Endothelial cell of umbilical vein (primary cell): ENCODE data around the gene GFPT1. TPM values are rescaled to one million over a fixed set of nuclear protein-coding genes. Genes with fewer than 3 reads are reported as not detected.

Source experiments
- BruUV-seq: library from RNA; stranded (reverse); fragments of 400-500 nt; replicated peaks from 2 replicates; lab custom pipeline; 2021; lab: Mats Ljungman, UMichigan
- CTCF ChIA-PET: fragments of 300-600, 350-600 bp; sonication (Branson Sonifier 250); formaldehyde crosslinking; loops from one replicate; lab custom pipeline; 2021; ENCODE audit warnings: antibody characterized with exemption, inconsistent platforms; lab: Charles Lee
- POLR2A ChIA-PET: fragments of 300-600, 350-600 bp; sonication (Branson Sonifier 250); formaldehyde crosslinking; loops from one replicate; lab custom pipeline; 2021; ENCODE audit warnings: antibody characterized with exemption, inconsistent platforms; lab: Charles Lee
- DNase-seq: peaks from one replicate; pipeline ENCODE4 v3.0.0-alpha.2; 2011; ENCODE audit warnings: low read depth, low spot score
- FAIRE-seq: peaks from 2 replicates; lab custom pipeline; 2011; peaks lifted over from hg19 to GRCh38; lab: Jason Lieb, UNC
- H2AFZ ChIP-seq: 2 replicates; pipeline ENCODE4 v1.6.0; 2012; ENCODE audit warnings: low read depth, low read length, control low read depth, inconsistent platforms
- H3K27ac ChIP-seq: 2 replicates; pipeline ENCODE4 v1.5.1; 2011; ENCODE audit warnings: low read depth, mild to moderate bottlenecking, control low read depth, low read length, moderate library complexity; ENCODE audit not compliant: insufficient read depth
- H3K27me3 ChIP-seq, 2 experiments: 2 replicates each; pipeline versions ENCODE4 v1.6.0 to v1.6.1; 2011; ENCODE audit warnings: low read length in 2 of 2, mixed read lengths in 1 of 2; ENCODE audit not compliant: control insufficient read depth in 2 of 2, insufficient read depth in 2 of 2
- H3K36me3 ChIP-seq, 2 experiments: 2 replicates in 1 of 2; 3 replicates in 1 of 2; pipeline ENCODE4 v1.5.1; 2011; ENCODE audit warnings: low read length in 2 of 2, mild to moderate bottlenecking in 1 of 2, moderate library complexity in 1 of 2; ENCODE audit not compliant: control insufficient read depth in 2 of 2, insufficient read depth in 2 of 2; ENCODE audit errors: extremely low read depth in 1 of 2
- H3K4me1 ChIP-seq: 3 replicates; pipeline ENCODE4 v1.5.1; 2011; ENCODE audit warnings: mild to moderate bottlenecking, low read length; ENCODE audit not compliant: control insufficient read depth, insufficient read depth; ENCODE audit errors: extremely low read depth
- H3K4me2 ChIP-seq: 2 replicates; pipeline ENCODE4 v1.6.1; 2011; ENCODE audit warnings: low read length, control low read depth, mixed read lengths; ENCODE audit not compliant: insufficient read depth
- H3K4me3 ChIP-seq, 3 experiments: fragments of 200-600 bp in 1 of 3; sonication (generic), shearing (Covaris generic) in 1 of 3; replicated peaks in 1 of 3; 2 replicates each; pipeline ENCODE4 v1.5.1; 2011 to 2016; ENCODE audit warnings: control low read depth in 3 of 3, low read length in 3 of 3, mild to moderate bottlenecking in 2 of 3, inconsistent platforms in 1 of 3, low read depth in 1 of 3, moderate library complexity in 1 of 3; ENCODE audit not compliant: insufficient read depth in 1 of 3
- H3K79me2 ChIP-seq: 2 replicates; pipeline ENCODE4 v1.6.0; 2012; ENCODE audit warnings: low read length, inconsistent platforms; ENCODE audit not compliant: control insufficient read depth, insufficient read depth
- H3K9ac ChIP-seq: replicated peaks from 2 replicates; pipeline ENCODE3; 2011; ENCODE audit warnings: low read length, control low read depth; ENCODE audit not compliant: insufficient read depth; ENCODE audit errors: extremely low read depth
- H3K9me1 ChIP-seq: replicated peaks from 3 replicates; pipeline ENCODE4 v1.6.0; 2011; ENCODE audit warnings: mild to moderate bottlenecking, low read length; ENCODE audit not compliant: control insufficient read depth, insufficient read depth; ENCODE audit errors: extremely low read depth
- H3K9me3 ChIP-seq: replicated peaks from 2 replicates; pipeline ENCODE4 v1.5.1; 2012; ENCODE audit warnings: low read length, inconsistent platforms; ENCODE audit not compliant: control insufficient read depth, insufficient read depth
- H4K20me1 ChIP-seq: replicated peaks from 2 replicates; pipeline ENCODE3; 2011; ENCODE audit warnings: mild to moderate bottlenecking, low read length; ENCODE audit not compliant: control insufficient read depth, insufficient read depth; ENCODE audit errors: extremely low read depth
- EZH2 ChIP-seq: IDR thresholded peaks from 2 replicates; pipeline ENCODE4 v1.6.1; 2012; ENCODE audit warnings: borderline replicate concordance, low read depth, mild to moderate bottlenecking, moderate library complexity, low read length, inconsistent platforms; ENCODE audit not compliant: severe bottlenecking
- FOS ChIP-seq: IDR thresholded peaks from 2 replicates; pipeline ENCODE4 v1.6.1; 2011; ENCODE audit warnings: mild to moderate bottlenecking, low read length, moderate library complexity, borderline replicate concordance; ENCODE audit not compliant: insufficient read depth
- GATA2 ChIP-seq: IDR thresholded peaks from 2 replicates; pipeline ENCODE4 v1.7.0; 2011; ENCODE audit warnings: low read depth, mild to moderate bottlenecking, moderate library complexity, mixed read lengths, low read length; ENCODE audit not compliant: insufficient read length, insufficient read depth
- JUN ChIP-seq: IDR thresholded peaks from 2 replicates; pipeline ENCODE4 v1.6.1; 2011; ENCODE audit warnings: borderline replicate concordance, low read depth; ENCODE audit not compliant: insufficient read length, insufficient read depth
- MYC ChIP-seq: IDR thresholded peaks from one replicate; pipeline ENCODE4 v1.6.1; 2011; ENCODE audit warnings: mild to moderate bottlenecking, low read depth, low read length
- POLR2AphosphoS5 ChIP-seq: IDR thresholded peaks from 2 replicates; pipeline ENCODE4 v1.6.1; 2012; ENCODE audit warnings: low read depth, mild to moderate bottlenecking, control low read depth, low read length, moderate library complexity; ENCODE audit not compliant: insufficient read depth
- dilution Hi-C: fragments of 300-500 bp; cut with MboI; formaldehyde crosslinking; loops from one replicate; pipeline ENCODE4 v1.15.0; 2019; ENCODE audit warnings: low sequenced_read_pairs; ENCODE audit not compliant: extremely low pct_ligation_motif_present
- intact Hi-C: fragments of 100-400 bp; cut with micrococcal nuclease; formaldehyde crosslinking; loops from one replicate; pipeline ENCODE4 v1.10.0; 2022
- polyA plus RNA-seq, 4 experiments: library from polyadenylated mRNA; depleted of rRNA in 3 of 4; stranded (reverse) in 3 of 4; unstranded in 1 of 4; fragments of >200 nt; gene quantifications; 2 replicates each; pipeline versions ENCODE4 v1.2.1 to v1.2.3, GENCODE V29; 2011 to 2012; ENCODE audit warnings: missing spikeins in 1 of 4
- total RNA-seq: library from RNA; stranded (reverse); gene quantifications from 2 replicates; pipeline ENCODE4 v1.2.3, GENCODE V29; 2021
- TF ChIP-seq, protein P1 (sequence below), 2 donors: IDR thresholded peaks; 1 replicate in 1 of 2; 2 replicates in 1 of 2; pipeline ENCODE4 v1.5.1; 2011; ENCODE audit warnings: low read length in 2 of 2, mild to moderate bottlenecking in 2 of 2, moderate library complexity in 2 of 2, control low read depth in 1 of 2, inconsistent platforms in 1 of 2, low read depth in 1 of 2; ENCODE audit not compliant: insufficient read depth in 1 of 2; ENCODE audit errors: extremely low read depth in 1 of 2
- TF ChIP-seq, protein P2 (sequence below): IDR thresholded peaks from 2 replicates; pipeline ENCODE4 v1.6.1; 2011; ENCODE audit not compliant: insufficient read depth, insufficient read length

GFPT1 gene
- total and polyA plus RNA-seq, 2 donors (not counting 3 experiments of a cell fraction or from before 2014, with no cell fraction given), result 8.8 to 38.7 TPM

DNA sequence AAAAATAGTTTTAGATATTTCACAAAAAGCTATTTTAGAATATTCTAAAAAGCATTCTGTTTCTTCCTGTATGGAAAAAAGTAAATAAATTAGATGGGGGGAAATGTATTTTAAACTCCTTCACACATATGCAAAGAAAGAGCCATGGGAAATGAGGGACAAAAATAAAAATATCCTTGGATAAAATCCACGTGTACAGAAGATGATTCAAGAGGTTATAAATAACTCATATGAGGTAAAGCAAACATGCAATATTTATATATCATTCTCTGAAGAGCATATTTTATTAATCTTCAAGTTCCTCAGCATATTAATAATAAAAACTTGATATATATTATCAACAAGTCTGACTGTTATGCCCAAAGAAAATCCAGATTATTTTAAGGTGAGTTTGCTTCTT lies 8.8 kb upstream of the GFPT1 start:
- H3K27ac ChIP-seq, result no peak overlapping the region
- no peak for FAIRE-seq
- no peak overlapping the region for H3K9ac ChIP-seq
- H3K79me2 ChIP-seq, result no peaks in the 10 kb centered on the region
- no peaks in the 10 kb centered on the region for H3K9me1 ChIP-seq
- no peaks in the 10 kb centered on the region for H3K9me3 ChIP-seq
- H3K27me3 ChIP-seq, result no peaks in the 10 kb centered on the region
- BruUV-seq, result no TSS peak
- H3K4me3 ChIP-seq, result no peak overlapping the region
- H3K4me1 ChIP-seq, result no peaks in the 10 kb centered on the region
- H3K36me3 ChIP-seq, result peaks cover 4 to 6% of the 10 kb centered on the region in 2 experiments
- no peaks in the 10 kb centered on the region for H4K20me1 ChIP-seq
- ChIA-PET CTCF (interaction anchor here (0.6 kb wide), 1 partner anchor 41 kb away, joined by 3 read pairs; the partner anchor contains the start of gene NFU1), POLR2A (no interaction called here)
- intact Hi-C loops (no loop called here), dilution Hi-C loops (no loop called here)
- TF ChIP-seq, protein P1, sequence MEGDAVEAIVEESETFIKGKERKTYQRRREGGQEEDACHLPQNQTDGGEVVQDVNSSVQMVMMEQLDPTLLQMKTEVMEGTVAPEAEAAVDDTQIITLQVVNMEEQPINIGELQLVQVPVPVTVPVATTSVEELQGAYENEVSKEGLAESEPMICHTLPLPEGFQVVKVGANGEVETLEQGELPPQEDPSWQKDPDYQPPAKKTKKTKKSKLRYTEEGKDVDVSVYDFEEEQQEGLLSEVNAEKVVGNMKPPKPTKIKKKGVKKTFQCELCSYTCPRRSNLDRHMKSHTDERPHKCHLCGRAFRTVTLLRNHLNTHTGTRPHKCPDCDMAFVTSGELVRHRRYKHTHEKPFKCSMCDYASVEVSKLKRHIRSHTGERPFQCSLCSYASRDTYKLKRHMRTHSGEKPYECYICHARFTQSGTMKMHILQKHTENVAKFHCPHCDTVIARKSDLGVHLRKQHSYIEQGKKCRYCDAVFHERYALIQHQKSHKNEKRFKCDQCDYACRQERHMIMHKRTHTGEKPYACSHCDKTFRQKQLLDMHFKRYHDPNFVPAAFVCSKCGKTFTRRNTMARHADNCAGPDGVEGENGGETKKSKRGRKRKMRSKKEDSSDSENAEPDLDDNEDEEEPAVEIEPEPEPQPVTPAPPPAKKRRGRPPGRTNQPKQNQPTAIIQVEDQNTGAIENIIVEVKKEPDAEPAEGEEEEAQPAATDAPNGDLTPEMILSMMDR (IDR thresholded peaks at IDR 0.05; ENCODE audit: extremely low read depth in 1 of 2, insufficient read depth in 1 of 2, low read depth in 1 of 2, low read length in 2 of 2), result no peak
- no peak for TF ChIP-seq MYC
- no peak for DNase-seq
- no peak overlapping the region for H3K4me2 ChIP-seq
- H2AFZ ChIP-seq, result no peak overlapping the region

DNA sequence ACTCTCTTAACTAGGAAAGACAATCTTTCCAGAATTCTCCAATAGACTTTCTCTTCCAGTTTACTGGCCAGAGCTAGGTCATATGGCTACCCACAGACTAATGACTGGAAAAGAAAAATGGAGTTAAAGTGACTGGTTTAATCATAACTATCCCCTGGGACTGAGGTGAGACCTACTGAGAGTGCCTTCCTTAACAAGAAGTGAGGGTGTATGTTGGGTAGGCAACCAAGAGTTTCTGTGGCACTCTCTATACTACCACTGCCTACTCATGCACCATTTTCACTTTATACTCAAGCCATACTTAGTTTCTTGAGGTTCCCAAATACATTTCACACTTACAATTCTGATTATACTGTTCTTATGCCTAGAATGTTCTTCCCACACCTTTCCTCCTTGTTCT lies 6.9 kb upstream of the GFPT1 start:
- ChIA-PET CTCF (no interaction called here), POLR2A (no interaction called here)
- no peak overlapping the region for H2AFZ ChIP-seq
- TF ChIP-seq, protein P1 (IDR thresholded peaks at IDR 0.05; ENCODE audit: extremely low read depth in 1 of 2, insufficient read depth in 1 of 2, low read depth in 1 of 2, low read length in 2 of 2), result no peak
- no peak for TF ChIP-seq MYC
- no peak for TF ChIP-seq JUN
- no peak for TF ChIP-seq GATA2
- no peak for TF ChIP-seq EZH2
- TF ChIP-seq, protein P2, sequence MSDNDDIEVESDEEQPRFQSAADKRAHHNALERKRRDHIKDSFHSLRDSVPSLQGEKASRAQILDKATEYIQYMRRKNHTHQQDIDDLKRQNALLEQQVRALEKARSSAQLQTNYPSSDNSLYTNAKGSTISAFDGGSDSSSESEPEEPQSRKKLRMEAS, result no peak
- no peak for TF ChIP-seq FOS
- no peak for TF ChIP-seq POLR2AphosphoS5
- intact Hi-C loops (no loop called here), dilution Hi-C loops (no loop called here)
- H3K9me3 ChIP-seq, result no peaks in the 10 kb centered on the region
- H3K4me2 ChIP-seq, result no peak overlapping the region
- peaks cover 3 to 6% of the 10 kb centered on the region in 2 experiments for H3K36me3 ChIP-seq
- no peaks in the 10 kb centered on the region for H3K9me1 ChIP-seq
- H3K27ac ChIP-seq, result no peak overlapping the region
- BruUV-seq, result no TSS peak
- FAIRE-seq (no peak), DNase-seq (no peak)
- no peaks in the 10 kb centered on the region for H3K4me1 ChIP-seq
- H3K4me3 ChIP-seq, result no peak overlapping the region
- no peak overlapping the region for H3K9ac ChIP-seq
- no peaks in the 10 kb centered on the region for H4K20me1 ChIP-seq
- no peaks in the 10 kb centered on the region for H3K27me3 ChIP-seq
- H3K79me2 ChIP-seq, result no peaks in the 10 kb centered on the region
